ENCODE measurements around the gene CDK5R2.

The CDK5R2 gene

DNA sequence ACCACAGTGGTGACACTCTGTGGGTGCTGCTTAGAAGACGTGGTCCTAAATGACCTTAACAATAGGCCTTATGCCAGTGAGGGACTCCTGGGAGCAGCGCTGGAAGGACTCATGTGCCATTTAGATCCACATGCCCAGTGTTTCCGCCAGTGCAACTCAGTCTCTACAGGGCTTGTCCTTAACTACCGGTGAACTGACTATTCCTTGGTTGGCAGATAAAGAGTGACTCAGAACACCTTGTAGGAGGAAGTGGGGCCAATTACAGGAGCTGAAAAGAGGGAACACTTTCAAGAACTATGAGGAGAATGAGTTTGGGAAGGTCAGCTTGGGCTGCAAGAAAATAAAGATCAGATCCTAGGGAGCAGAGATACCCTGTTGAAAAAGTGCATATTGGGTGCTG is 1.8 kb upstream of the CDK5R2 start:
- H3K4me3 ChIP-seq (ENCODE audit: low read length), result no peak overlapping the region
- TF ChIP-seq, protein P1, sequence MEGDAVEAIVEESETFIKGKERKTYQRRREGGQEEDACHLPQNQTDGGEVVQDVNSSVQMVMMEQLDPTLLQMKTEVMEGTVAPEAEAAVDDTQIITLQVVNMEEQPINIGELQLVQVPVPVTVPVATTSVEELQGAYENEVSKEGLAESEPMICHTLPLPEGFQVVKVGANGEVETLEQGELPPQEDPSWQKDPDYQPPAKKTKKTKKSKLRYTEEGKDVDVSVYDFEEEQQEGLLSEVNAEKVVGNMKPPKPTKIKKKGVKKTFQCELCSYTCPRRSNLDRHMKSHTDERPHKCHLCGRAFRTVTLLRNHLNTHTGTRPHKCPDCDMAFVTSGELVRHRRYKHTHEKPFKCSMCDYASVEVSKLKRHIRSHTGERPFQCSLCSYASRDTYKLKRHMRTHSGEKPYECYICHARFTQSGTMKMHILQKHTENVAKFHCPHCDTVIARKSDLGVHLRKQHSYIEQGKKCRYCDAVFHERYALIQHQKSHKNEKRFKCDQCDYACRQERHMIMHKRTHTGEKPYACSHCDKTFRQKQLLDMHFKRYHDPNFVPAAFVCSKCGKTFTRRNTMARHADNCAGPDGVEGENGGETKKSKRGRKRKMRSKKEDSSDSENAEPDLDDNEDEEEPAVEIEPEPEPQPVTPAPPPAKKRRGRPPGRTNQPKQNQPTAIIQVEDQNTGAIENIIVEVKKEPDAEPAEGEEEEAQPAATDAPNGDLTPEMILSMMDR (IDR thresholded peaks at IDR 0.05; ENCODE audit: insufficient read depth, low read depth, low read length, missing control alignments), result no peak
- no peak for DNase-seq (ENCODE audit: low read depth)

DNA sequence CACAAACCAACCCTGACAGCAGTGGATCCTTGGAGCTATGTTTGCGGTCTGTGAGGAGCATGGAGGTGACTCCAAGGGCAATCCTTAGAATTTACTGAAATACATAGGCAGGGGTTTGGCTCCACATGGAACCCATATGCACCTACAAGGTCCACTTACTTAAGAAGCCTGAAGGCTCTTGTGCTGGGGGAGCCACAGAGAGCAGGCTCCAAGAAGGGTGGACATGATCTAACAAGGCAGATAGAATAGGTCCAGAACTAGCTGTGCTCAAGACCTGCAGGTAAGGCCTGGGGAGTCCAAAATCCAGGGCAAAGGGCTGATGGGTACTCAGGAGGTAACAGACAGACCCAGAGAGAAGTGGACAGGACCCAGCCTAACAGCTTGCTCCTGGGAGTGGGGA is 1.2 kb upstream of the CDK5R2 start:
- TF ChIP-seq, protein P1 (IDR thresholded peaks at IDR 0.05; ENCODE audit: insufficient read depth, low read depth, low read length, missing control alignments), result no peak
- H3K4me3 ChIP-seq (ENCODE audit: low read length), result no peak overlapping the region
- DNase-seq (ENCODE audit: low read depth), result no peak

DNA sequence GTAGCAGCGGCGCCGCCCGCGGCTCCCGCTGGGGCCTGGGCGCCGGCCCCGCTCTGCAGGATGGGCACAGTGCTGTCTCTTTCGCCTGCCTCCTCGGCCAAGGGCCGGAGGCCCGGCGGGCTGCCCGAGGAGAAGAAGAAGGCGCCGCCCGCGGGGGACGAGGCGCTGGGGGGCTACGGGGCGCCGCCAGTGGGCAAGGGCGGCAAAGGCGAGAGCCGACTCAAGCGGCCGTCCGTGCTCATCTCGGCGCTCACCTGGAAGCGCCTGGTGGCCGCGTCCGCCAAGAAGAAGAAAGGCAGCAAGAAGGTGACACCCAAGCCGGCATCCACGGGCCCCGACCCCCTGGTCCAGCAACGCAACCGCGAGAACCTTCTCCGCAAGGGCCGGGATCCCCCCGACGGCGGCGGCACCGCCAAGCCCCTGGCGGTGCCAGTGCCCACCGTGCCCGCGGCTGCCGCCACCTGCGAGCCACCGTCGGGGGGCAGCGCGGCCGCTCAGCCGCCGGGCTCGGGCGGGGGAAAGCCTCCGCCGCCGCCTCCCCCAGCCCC is 369 bp downstream of the CDK5R2 start:
- TF ChIP-seq, protein P1 (IDR thresholded peaks at IDR 0.05; ENCODE audit: insufficient read depth, low read depth, low read length, missing control alignments), result no peak
- no peak for DNase-seq (ENCODE audit: low read depth)
- H3K4me3 ChIP-seq (ENCODE audit: low read length), result no peak overlapping the region

DNA sequence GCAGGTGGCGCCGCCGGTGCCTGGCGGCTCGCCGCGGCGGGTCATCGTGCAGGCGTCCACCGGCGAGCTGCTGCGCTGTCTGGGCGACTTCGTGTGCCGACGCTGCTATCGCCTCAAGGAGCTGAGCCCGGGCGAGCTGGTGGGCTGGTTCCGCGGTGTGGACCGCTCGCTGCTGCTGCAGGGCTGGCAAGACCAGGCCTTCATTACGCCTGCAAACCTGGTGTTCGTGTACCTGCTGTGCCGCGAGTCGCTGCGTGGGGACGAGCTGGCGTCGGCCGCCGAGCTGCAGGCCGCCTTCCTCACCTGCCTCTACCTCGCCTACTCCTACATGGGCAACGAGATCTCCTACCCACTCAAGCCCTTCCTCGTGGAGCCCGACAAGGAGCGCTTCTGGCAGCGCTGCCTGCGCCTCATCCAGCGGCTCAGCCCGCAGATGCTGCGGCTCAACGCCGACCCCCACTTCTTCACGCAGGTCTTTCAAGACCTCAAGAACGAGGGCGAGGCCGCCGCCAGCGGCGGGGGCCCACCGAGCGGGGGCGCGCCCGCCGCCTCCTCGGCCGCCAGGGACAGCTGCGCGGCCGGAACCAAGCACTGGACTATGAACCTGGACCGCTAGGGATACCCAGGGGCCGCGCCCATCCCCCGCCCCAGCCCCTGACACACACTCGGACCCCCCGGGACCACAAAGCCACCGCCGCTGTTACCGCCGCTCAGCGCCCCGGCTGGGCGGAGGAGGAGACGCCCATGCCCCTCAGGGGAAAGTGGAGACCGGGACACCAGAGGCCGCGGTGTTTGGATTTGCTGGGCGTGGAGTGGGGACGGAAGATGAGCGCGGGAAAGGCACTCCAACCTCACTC is 1.1 kb downstream of the CDK5R2 start:
- H3K4me3 ChIP-seq (ENCODE audit: low read length), result no peak overlapping the region
- TF ChIP-seq, protein P1 (IDR thresholded peaks at IDR 0.05; ENCODE audit: insufficient read depth, low read depth, low read length, missing control alignments), result no peak
- no peak for DNase-seq (ENCODE audit: low read depth)

DNA sequence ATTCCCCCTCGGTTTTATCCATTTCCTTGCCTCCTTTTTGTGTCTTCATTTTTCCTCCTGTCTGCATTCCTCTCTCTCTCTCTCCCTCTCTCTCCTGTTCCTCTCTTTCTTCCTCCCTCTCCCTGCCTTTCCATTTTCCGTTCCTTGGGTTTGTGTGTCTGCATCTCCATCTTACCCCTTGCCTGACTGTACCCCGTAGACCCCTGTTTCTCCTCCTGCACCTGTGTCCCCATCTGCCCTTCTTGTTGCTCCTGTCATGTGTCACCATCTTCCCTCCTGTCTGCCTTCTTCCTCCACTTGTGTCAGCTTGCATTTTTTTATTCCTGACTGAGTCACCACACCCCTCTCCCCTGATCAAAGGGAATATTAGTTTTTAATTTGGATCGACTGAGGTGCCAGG is 1.8 kb downstream of the CDK5R2 start:
- no peak for DNase-seq (ENCODE audit: low read depth)
- H3K4me3 ChIP-seq (ENCODE audit: low read length), result no peak overlapping the region
- TF ChIP-seq, protein P1 (IDR thresholded peaks at IDR 0.05; ENCODE audit: insufficient read depth, low read depth, low read length, missing control alignments), result no peak

DNA sequence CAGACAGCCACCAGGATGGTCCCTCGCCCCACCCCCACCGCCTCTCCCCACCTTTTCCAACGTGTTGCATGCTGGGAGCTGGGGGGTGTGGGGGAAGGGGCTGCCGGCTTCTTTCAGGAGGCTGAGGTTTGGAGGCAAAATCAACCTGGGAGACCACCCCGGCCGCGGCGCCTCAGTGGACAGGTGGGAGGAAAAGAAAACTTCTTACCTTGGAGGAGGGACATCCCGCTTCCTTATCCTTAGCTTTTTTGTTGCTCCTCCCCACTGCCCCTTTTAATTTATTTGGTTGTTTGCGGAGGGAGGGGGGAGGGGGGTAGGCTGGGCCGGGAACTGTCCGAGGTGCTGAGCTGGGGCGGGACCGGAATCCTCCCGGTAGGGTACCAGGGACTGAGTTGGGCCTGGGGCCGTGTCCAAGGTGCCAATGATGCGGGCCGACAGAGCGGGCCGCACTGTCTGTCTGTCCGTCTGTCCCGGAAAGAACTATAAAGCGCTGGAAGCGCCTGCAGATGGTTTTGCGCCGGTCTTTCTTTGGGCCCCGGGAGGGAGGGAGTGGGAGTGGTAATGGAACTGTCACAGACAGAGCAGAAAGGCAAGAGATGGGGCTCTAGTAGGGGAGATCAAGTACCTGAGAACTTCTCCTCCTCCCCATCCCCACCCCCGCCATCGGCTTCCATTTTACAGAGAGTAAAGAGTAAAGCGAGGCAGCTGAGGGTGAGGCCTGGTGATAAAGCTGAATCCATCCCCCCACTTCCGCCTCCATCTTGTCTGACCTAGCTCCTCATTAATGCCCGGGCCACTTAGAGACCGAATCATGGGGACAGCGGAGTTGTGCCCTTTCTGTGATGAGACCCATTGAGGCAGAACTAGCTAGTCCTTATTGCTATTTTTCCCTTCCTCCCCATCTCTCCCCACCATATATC is 2.4 kb downstream of the CDK5R2 start:
- TF ChIP-seq, protein P1 (IDR thresholded peaks at IDR 0.05; ENCODE audit: insufficient read depth, low read depth, low read length, missing control alignments), result no peak
- no peak overlapping the region for H3K4me3 ChIP-seq (ENCODE audit: low read length)
- DNase-seq (ENCODE audit: low read depth), result no peak

Measured in epithelial cell of esophagus (primary cell).